Measurements from ENCODE around the gene BCL11B.

Gene BCL11B

GRCh38 chr14:99122521-99123125, 149.4 kb downstream of the BCL11B start:
- H3K79me1 ChIP-seq (ENCODE audit: low read length) = no peaks in the 10 kb centered on the region
- H3K27me3 ChIP-seq (ENCODE audit: insufficient read depth, low read length, poor library complexity) = no peaks in the 10 kb centered on the region
- no peak overlapping the region for H3K4me3 ChIP-seq (ENCODE audit: low read length)
- no CpG with 5 or more reads among the region's 18 CpGs for WGBS (ENCODE audit: extremely low coverage, insufficient coverage, low lambda C conversion rate)
- H3K4ac ChIP-seq (ENCODE audit: low read depth, low read length) = no peak overlapping the region
- peak; percentile 50 for DNase-seq
- no peak overlapping the region for H4K5ac ChIP-seq (ENCODE audit: low read length)
- no peak overlapping the region for H2BK5ac ChIP-seq (ENCODE audit: low read length)
- no peaks in the 10 kb centered on the region for H3K36me3 ChIP-seq (ENCODE audit: control insufficient read depth, insufficient read depth, low read length)
- no peaks in the 10 kb centered on the region for H3K79me2 ChIP-seq (ENCODE audit: control insufficient read depth, insufficient read depth, low read length)
- no peaks in the 10 kb centered on the region for H3K4me1 ChIP-seq (ENCODE audit: control insufficient read depth, low read depth, low read length)
- H3K23ac ChIP-seq (ENCODE audit: low read length) = no peak overlapping the region
- no peak overlapping the region for H3K18ac ChIP-seq (ENCODE audit: low read length)
- no peak overlapping the region for H3K9ac ChIP-seq (ENCODE audit: low read length)
- H2AK5ac ChIP-seq (ENCODE audit: low read length) = no peak overlapping the region
- H4K8ac ChIP-seq (ENCODE audit: low read depth, low read length) = no peak overlapping the region
- no peak overlapping the region for H3K27ac ChIP-seq (ENCODE audit: low read depth, low read length)
- H3K56ac ChIP-seq (ENCODE audit: low read length) = no peak overlapping the region
- no peak overlapping the region for H2BK15ac ChIP-seq (replicated peaks; ENCODE audit: low read depth)
- no peak overlapping the region for H3K4me2 ChIP-seq (ENCODE audit: low read length)
- H2BK120ac ChIP-seq (ENCODE audit: low read depth, low read length) = no peak overlapping the region

GRCh38 chr14:99121319-99121875, 150.6 kb downstream of the BCL11B start:
- H4K8ac ChIP-seq (ENCODE audit: low read depth, low read length) = no peak overlapping the region
- H3K18ac ChIP-seq (ENCODE audit: low read length) = no peak overlapping the region
- WGBS (ENCODE audit: extremely low coverage, insufficient coverage, low lambda C conversion rate) = no CpG with 5 or more reads among the region's 13 CpGs
- no peaks in the 10 kb centered on the region for H3K79me2 ChIP-seq (ENCODE audit: control insufficient read depth, insufficient read depth, low read length)
- H3K36me3 ChIP-seq (ENCODE audit: control insufficient read depth, insufficient read depth, low read length) = no peaks in the 10 kb centered on the region
- H3K56ac ChIP-seq (ENCODE audit: low read length) = no peak overlapping the region
- no peak overlapping the region for H3K4me2 ChIP-seq (ENCODE audit: low read length)
- no peak overlapping the region for H3K23ac ChIP-seq (ENCODE audit: low read length)
- H2BK15ac ChIP-seq (replicated peaks; ENCODE audit: low read depth) = no peak overlapping the region
- no peak overlapping the region for H3K4ac ChIP-seq (ENCODE audit: low read depth, low read length)
- no peak overlapping the region for H3K4me3 ChIP-seq (ENCODE audit: low read length)
- H3K27me3 ChIP-seq (ENCODE audit: insufficient read depth, low read length, poor library complexity) = no peaks in the 10 kb centered on the region
- H3K9ac ChIP-seq (ENCODE audit: low read length) = no peak overlapping the region
- no peak for DNase-seq
- no peak overlapping the region for H2BK5ac ChIP-seq (ENCODE audit: low read length)
- H2BK120ac ChIP-seq (ENCODE audit: low read depth, low read length) = no peak overlapping the region
- H2AK5ac ChIP-seq (ENCODE audit: low read length) = no peak overlapping the region
- H4K5ac ChIP-seq (ENCODE audit: low read length) = no peak overlapping the region
- H3K4me1 ChIP-seq (ENCODE audit: control insufficient read depth, low read depth, low read length) = no peaks in the 10 kb centered on the region
- H3K27ac ChIP-seq (ENCODE audit: low read depth, low read length) = no peak overlapping the region
- no peaks in the 10 kb centered on the region for H3K79me1 ChIP-seq (ENCODE audit: low read length)

- H2BK5ac ChIP-seq (ENCODE audit: low read length) = no peak overlapping the region
- no peak overlapping the region for H3K9ac ChIP-seq (ENCODE audit: low read length)
- H4K5ac ChIP-seq (ENCODE audit: low read length) = no peak overlapping the region
- no peak overlapping the region for H3K4ac ChIP-seq (ENCODE audit: low read depth, low read length)
- no peaks in the 10 kb centered on the region for H3K27me3 ChIP-seq (ENCODE audit: insufficient read depth, low read length, poor library complexity)
- no peak overlapping the region for H4K8ac ChIP-seq (ENCODE audit: low read depth, low read length)
- H2BK120ac ChIP-seq (ENCODE audit: low read depth, low read length) = no peak overlapping the region
- H2AK5ac ChIP-seq (ENCODE audit: low read length) = no peak overlapping the region
- H3K36me3 ChIP-seq (ENCODE audit: control insufficient read depth, insufficient read depth, low read length) = no peaks in the 10 kb centered on the region
- no peak overlapping the region for H3K23ac ChIP-seq (ENCODE audit: low read length)
- no peak overlapping the region for H3K56ac ChIP-seq (ENCODE audit: low read length)
- H3K79me2 ChIP-seq (ENCODE audit: control insufficient read depth, insufficient read depth, low read length) = no peaks in the 10 kb centered on the region
- H3K4me1 ChIP-seq (ENCODE audit: control insufficient read depth, low read depth, low read length) = no peaks in the 10 kb centered on the region
- H3K18ac ChIP-seq (ENCODE audit: low read length) = no peak overlapping the region
- H3K4me2 ChIP-seq (ENCODE audit: low read length) = no peak overlapping the region
- WGBS (ENCODE audit: extremely low coverage, insufficient coverage, low lambda C conversion rate) = no CpG with 5 or more reads among the region's 17 CpGs
- no peak for DNase-seq
- no peak overlapping the region for H3K27ac ChIP-seq (ENCODE audit: low read depth, low read length)
- H3K79me1 ChIP-seq (ENCODE audit: low read length) = no peaks in the 10 kb centered on the region
- no peak overlapping the region for H2BK15ac ChIP-seq (replicated peaks; ENCODE audit: low read depth)
- no peak overlapping the region for H3K4me3 ChIP-seq (ENCODE audit: low read length)
These were observed 151.3 kb downstream of the BCL11B start for GRCh38 chr14:99120526-99121318.

- no peaks in the 10 kb centered on the region for H3K79me2 ChIP-seq (ENCODE audit: control insufficient read depth, insufficient read depth, low read length)
- H3K18ac ChIP-seq (ENCODE audit: low read length) = no peak overlapping the region
- no peak overlapping the region for H4K8ac ChIP-seq (ENCODE audit: low read depth, low read length)
- no peaks in the 10 kb centered on the region for H3K27me3 ChIP-seq (ENCODE audit: insufficient read depth, low read length, poor library complexity)
- no peak overlapping the region for H3K56ac ChIP-seq (ENCODE audit: low read length)
- no peaks in the 10 kb centered on the region for H3K79me1 ChIP-seq (ENCODE audit: low read length)
- H3K4me3 ChIP-seq (ENCODE audit: low read length) = no peak overlapping the region
- H4K5ac ChIP-seq (ENCODE audit: low read length) = no peak overlapping the region
- no peak overlapping the region for H3K4ac ChIP-seq (ENCODE audit: low read depth, low read length)
- WGBS (ENCODE audit: extremely low coverage, insufficient coverage, low lambda C conversion rate) = no CpG with 5 or more reads among the region's 18 CpGs
- no peaks in the 10 kb centered on the region for H3K36me3 ChIP-seq (ENCODE audit: control insufficient read depth, insufficient read depth, low read length)
- H2AK5ac ChIP-seq (ENCODE audit: low read length) = no peak overlapping the region
- H3K4me1 ChIP-seq (ENCODE audit: control insufficient read depth, low read depth, low read length) = no peaks in the 10 kb centered on the region
- no peak overlapping the region for H2BK15ac ChIP-seq (replicated peaks; ENCODE audit: low read depth)
- no peak overlapping the region for H3K27ac ChIP-seq (ENCODE audit: low read depth, low read length)
- H3K9ac ChIP-seq (ENCODE audit: low read length) = no peak overlapping the region
- no peak for DNase-seq
- H2BK5ac ChIP-seq (ENCODE audit: low read length) = no peak overlapping the region
- no peak overlapping the region for H2BK120ac ChIP-seq (ENCODE audit: low read depth, low read length)
- H3K23ac ChIP-seq (ENCODE audit: low read length) = no peak overlapping the region
- H3K4me2 ChIP-seq (ENCODE audit: low read length) = no peak overlapping the region
These were observed 152.2 kb downstream of the BCL11B start for GRCh38 chr14:99119554-99120525.
